ENCODE results near the gene DVL3.
"Not testable (repeated sequence)": the region's sequence is repeated elsewhere in the genome, so short reads cannot be mapped to it uniquely, and the experiment has no call there.

DVL3 gene

DNA sequence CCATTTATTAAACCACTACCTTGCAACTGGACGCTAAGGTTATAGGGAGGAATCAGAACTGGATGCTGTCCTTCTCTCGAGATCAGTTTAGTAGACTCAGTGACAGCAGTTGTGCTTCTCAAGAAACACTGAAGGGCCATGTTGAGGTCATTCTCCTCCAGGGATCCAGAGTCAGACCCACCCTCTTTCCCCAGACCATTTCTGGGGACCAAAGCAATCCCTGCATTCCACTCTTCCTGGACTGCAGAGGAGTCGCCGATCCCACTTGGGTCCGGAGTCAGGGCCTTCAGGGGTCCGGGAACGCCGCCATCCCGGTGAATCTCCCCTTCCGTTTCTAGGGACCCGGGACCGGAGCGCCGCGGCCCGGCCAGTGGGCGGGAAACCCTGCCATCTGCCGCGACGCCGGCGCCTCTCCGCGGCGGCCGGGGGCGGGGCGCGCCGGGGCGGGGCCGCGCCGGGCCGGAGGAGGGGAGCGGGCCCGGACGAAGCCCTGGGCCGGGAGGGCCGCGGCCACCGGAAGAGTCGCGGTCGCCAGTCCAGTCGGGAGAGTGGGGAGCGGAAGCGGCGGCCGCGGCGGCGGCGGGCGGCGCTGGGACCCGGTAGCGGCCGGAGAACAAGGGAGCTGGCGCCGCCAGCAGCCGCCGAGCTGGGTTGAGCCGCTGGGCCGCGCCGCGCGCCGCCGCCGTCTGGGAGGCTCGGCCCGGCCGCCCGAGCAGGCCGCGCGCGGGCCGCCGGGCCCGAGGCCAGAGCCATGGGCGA is at the start of gene DVL3:
Gene DVL3, plus strand, starts transcription at position 493 of the 759 bp plus-strand sequence. Its CDS starts 259 bp downstream, at position 752.
- peak; percentile 61 for DNase-seq

DNA sequence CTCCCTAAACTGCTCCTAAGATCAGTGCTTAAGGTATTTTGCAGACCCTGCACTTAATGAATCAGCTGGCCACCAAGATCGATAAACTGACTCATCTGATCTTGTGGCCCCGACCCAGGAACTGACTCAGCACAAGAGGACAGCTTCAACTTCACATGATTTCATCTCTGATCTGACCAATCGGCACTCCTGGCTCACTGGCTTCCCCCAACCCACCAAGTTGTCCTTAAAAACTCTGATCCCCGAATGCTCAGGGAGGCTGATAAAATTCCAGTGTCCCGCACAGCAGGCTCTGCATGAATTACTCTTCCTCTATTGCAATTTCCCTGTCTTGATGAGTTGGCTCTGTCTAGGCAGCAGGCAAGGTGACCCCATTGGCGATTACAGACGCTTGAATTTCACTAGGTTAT is 44.9 kb upstream of the DVL3 start:
- peak; percentile 39 for DNase-seq

DNA sequence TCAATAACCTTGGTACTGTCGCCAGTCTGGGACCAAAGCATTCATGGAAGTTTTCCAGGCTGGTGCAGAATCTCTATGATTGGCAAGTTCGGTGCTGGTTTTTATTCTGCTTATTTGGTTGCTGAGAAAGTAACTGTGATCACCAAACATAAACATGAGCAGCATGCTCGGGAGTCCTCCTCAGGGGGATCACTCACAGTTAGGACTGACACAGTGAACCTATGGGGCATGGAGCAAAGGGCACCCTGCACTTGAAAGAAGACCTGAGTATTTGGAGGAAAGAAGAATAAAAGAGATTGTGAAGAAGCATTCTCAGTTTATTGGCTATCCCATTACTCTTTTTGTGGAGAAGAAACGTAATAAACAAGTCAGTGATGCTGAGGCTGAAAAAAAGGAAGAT is 39.2 kb upstream of the DVL3 start:
- no peak for DNase-seq

DNA sequence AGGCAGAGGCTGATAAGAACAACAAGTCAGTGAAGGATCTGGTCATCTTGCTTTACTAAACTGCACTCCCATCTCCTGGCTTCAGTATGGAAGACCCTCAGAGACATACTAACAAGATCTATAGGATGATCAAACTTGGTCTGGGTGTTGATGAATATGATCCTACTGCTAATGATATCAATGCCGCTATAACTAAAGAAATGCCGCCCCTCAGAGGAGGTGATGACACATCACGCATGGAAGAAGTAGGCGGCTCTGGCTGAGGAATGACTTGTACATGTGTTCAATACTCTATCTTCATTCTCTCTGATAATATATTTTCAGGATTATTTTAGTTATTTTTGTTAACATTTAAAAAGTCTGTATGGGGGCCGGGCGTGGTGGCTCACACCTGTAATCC is 37.5 kb upstream of the DVL3 start:
- no peak for DNase-seq

DNA sequence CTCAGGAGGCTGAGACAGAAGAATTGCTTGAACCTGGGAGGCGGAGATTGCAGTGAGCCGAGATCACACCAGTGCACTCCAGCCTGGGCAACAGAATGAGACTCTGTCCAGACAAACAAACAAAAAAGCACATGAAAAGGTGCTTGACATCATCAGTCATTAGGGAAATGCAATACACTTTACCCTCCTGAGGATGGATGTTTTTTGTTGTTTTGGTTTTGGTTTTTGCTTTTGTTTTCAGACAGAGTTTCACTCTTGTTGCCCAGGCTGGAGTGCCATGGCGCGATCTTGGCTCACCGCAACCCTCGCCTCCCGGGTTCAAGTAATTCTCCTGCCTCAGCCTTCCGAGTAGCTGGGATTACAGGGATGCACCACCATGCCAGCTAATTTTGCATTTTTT is 34.1 kb upstream of the DVL3 start:
- not testable (repeated sequence) for DNase-seq

DNA sequence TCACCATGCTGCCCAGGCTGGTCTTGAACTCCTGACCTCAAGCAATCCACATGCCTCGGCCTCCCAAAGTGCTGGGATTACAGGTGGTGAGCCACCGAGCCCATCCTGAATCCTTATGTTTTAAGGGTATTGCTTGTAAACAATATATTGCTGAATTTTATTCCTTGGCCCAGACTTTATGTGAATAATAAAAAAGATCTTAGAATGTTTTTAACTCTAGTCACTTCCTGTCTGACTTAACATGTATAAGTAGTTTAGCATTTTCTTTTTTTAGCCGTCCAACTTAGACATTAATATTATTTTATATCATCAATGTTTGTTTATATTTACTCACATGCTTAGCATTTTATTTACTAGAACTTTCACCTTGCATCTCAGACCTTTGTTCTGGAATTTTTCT is 29.2 kb upstream of the DVL3 start:
- DNase-seq, result no peak

DNA sequence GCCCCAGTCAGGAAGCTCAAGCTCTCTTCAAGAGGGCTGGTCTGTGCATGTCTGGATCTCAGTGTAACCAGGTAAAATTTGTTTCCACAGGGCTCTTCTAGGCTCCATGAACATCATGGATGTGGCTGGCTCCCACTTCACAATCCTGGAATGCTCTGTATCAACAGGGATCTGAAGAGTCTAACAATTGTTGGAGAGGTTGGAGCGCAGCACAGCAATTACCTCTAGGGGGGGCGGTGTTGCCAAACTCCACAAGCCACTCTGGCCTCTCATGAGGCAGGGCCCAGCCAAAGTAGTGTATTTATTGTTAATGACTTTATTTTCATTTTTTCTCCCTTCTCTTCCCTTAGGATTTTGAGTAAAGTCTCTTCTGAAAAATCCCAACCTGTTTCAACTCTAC is 26.2 kb upstream of the DVL3 start:
- peak; percentile 36 for DNase-seq

DNA sequence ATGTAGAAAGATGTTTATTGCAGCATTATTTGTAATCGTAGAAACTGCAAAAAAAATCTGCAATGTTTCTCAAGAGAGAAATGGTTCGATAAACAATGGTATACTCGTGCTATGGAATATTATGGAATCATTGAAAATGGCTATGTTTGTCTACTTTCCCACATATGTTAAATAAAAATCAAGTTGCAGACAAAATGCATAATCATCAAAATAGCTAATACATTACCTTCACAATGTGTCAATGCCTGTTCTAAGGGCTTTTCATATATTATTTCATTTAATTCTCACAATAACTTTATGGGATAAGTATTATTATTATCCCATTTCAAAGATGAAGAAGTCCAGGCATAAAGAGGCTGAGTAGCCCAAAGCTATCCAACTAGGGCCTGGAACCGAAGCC is 22.2 kb upstream of the DVL3 start:
- no peak for DNase-seq

DNA sequence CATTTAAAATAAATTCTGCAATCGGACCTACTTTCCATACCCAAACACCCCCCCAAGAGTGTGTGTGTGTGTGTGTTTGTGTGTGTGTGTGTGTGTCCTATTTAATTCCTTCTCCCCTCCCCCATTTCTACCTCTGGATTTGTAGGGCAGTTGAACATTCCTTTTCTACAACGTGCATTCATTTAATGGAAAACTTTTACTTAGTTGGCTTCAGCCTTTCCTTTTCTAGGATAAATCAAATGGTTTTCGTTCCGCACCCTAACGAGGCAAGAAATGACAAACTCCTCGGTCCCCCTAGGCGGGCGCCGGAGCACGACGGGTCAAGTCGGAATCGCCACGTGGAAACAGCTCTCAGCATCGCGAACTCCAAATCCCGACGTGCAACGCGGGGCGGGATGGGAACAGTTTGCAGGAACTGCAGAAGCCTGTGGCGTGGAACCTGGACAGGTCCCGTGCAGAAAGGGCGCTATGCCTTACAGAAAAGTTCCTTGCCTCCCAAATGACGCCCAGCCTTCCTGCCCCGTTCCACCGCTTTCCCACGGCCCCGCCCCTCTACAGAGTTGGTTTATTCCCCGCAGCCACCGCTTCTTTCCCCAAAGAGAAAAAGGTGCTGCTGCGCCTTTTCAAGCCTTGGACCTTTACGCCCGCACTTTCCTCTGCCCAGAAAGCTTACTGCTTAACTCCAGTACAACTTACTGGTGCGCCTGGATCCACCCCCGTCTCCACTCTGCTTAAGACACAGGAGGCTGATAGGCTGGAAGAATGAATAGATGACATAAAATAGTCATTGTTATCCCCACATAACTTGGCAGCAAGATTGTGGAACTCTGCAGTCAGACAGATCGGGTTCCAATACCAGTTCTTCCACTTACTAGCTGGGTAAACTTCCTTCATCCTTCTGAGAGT is 21.1 kb upstream of the DVL3 start:
- peak; percentile 76 for DNase-seq

DNA sequence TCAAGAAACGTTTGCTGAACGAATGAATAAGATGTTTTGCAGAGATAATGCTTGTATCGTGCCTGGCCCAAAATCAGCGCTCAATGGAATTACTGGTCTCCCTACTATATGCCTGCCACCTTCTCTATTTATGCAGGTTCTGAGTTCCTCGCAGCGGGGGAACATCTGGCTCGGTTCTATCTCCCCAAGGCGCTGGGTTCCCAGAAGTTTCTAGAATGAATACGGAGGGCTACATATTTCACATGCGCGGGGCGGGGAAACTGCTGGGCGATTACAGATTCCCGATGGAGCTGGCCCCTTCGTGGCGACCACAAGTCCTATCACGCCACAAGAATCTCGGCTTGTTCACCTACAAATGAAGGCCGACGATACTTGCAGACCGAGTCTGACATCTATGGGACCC is 20.4 kb upstream of the DVL3 start:
- no peak for DNase-seq

DNA sequence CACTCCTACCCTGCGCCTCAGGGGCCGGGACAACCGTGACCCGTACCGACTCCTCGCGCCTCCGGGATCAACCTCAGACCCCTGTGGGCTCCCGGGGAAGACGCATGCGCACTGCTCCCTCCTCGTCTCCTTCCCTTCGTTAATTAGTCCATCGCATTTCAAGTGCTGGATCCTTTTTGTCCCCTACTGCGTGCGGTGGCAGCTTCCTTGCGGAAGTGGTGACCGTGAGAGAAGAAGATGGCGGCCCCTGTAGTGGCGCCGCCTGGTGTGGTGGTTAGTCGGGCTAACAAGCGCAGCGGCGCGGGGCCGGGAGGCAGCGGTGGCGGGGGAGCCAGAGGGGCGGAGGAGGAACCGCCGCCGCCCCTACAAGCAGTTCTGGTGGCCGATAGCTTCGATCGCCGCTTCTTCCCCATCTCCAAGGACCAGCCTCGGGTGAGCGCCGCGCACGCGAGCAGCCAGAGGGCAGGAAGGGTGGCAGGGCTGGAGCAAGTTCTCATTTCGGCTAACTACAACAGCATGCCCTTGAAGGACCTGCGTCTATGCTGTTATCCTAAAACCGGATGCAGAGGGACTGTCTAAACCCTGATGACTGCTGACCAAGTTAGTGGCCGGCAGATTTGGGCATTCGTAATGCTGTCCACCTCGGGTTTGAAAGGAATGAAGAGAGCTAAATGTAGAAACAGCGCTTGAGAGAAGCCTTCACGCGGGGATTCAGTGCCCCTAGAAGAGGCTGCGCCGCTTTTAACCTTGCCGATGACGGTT is 19.8 kb upstream of the DVL3 start, which contains the start of gene EIF2B5:
Gene EIF2B5, plus strand, starts transcription at position 210 of the 762 bp plus-strand sequence. Its CDS starts 28 bp downstream, at position 238.
- DNase-seq, result peak; percentile 94

DNA sequence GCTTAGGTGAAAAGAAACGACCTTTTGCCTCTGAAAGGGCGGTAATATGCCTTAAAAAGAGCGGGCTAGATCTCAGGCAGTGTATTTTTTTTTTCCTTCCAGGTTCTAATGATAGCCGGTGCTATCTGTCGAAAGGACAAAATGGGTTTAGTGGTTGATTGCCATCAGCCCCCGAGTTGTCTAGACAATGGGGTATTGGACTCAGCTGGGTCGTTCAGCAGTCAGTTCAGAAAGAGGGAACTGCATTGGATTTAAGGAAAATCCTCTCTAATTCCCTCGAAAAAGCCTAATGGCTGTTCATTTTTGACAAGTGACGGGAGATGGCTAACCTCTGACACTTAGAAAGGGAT is 19.3 kb upstream of the DVL3 start:
- no peak for DNase-seq

DNA sequence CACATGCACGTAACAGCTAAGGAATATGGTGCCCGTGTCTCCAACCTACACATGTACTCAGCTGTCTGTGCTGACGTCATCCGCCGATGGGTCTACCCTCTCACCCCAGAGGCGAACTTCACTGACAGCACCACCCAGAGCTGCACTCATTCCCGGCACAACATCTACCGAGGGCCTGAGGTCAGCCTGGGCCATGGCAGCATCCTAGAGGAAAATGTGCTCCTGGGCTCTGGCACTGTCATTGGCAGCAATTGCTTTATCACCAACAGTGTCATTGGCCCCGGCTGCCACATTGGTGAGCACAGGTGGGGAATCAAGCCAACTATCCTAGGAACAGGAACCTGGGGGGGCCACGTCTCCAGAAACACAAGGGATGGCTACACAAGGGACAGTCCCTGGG is 14.7 kb upstream of the DVL3 start:
- no peak for DNase-seq

DNA sequence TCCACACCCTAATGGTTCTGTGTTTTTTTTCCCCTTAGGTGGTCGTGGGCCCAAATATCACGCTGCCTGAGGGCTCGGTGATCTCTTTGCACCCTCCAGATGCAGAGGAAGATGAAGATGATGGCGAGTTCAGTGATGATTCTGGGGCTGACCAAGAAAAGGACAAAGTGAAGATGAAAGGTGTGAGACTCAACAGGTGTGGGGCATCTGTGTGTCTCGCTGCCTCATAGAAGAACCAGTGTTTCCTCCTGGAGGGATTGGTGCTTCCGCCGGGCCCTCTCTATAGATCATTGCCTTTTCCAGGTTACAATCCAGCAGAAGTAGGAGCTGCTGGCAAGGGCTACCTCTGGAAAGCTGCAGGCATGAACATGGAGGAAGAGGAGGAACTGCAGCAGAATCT is 13.0 kb upstream of the DVL3 start:
- DNase-seq, result no peak

DNA sequence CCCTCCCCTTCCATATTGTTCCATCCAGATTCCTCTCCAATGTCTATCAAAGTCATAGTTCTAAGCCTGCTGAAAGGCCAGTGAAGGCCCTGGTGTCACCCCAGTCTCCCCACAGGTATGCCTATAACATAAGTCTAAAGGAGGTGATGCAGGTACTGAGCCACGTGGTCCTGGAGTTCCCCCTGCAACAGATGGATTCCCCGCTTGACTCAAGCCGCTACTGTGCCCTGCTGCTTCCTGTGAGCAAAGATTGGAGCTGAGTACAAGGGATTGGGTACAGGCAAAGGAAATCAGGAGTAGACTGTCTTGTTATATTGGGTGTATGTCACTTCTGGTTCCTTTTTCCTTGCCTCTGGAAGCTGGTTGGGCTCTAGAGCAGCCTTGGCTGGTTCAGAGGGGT is 11.8 kb upstream of the DVL3 start:
- no peak for DNase-seq

DNA sequence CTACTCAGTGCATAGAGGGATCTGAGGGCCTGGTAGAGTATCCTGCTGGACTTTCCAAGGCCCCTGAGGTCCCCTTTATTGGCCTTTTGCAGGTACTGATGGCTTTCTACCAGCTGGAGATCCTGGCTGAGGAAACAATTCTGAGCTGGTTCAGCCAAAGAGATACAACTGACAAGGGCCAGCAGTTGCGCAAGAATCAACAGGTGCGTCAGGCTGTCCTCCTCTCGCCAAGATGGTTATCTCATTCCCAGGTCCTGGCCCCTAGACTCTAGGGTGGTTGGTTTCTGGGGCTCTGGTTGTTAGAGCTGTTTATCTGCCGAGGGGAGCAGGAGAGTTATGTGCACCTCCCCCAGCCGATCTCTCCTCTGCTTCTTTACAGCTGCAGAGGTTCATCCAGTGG is 10.7 kb upstream of the DVL3 start:
- no peak for DNase-seq

DNA sequence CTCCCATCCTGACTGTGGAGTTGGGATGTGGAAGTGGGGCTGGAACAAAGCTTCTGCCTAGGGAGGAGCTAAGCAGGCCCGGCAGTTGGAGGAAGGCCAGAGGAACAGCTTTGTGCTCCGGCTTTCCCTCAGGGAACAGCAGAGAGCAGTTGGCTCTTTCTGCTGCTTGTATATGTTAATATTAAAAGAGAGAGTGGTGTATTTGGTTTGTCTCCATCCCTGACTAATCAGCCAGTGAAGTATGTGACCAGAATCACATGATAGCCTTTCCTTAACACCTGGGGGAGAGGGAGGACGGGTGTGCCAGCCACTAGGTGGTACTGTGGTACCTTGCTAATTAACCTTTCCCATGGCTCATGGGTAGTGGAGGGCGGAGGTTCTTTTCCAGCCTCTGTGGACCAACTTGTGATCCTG is 10.1 kb upstream of the DVL3 start:
- peak; percentile 39 for DNase-seq

DNA sequence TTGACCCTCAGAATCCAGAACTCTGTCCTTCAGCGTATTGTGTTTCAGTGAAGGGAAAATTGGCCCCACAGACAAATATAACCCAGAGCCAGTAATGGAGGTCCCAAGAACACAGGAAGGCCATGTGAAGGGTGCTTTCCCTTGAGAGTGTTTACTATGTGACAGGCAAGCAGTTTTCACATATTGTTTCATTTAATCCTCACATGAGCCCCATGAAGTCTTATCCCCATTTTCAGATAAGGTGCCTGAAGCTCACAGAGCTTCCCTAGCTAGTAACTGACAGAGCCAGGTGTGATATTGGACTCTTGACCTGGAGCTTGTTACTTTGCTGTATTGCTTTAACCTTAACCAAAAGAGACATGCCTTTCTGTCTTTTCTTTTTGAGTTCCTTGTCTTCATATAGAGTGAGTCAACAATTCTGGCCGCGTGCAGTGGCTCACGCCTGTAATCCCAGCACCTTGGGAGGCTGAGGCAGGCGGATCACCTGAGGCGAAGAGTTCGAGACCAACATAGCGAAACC is 9.4 kb upstream of the DVL3 start:
- DNase-seq, result no peak

DNA sequence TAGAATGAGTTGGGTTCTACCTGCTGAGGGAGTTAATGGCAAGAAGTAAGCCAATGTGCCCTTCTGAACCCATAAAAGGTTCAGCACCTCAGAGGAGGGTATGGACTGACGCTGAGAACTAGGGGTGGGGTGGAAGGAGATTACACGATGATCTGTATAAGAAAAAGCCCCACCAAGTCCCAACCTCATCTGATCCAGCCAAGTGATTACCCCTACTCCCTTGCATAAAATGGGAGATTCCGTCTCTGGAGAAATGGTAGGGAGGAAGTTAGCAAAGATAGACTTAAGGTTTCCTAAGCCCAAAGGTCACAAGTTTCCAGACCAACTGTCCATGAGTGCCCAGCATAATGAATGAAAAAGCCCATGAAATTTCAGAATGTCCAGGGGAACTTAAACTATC is 7.1 kb upstream of the DVL3 start:
- no peak for DNase-seq

DNA sequence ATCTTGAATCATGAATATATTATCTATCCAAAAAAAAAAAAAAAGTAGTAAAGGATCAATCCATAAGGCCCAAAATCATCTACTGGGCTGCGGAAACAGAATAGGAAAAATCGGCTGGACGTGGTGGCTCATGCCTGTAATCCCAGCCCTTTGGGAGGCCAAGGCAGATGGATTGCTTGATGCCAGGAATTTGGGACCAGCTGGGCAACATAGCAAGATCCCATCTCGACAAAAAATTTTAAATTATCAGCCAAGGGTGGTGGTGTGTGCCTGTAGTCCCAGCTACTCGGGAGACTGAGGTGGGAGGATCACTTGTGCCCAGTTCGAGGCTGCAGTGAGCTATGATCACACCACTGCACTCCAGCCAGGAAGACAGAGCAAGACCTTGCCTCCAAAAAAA is 6.1 kb upstream of the DVL3 start:
- no peak for DNase-seq

DNA sequence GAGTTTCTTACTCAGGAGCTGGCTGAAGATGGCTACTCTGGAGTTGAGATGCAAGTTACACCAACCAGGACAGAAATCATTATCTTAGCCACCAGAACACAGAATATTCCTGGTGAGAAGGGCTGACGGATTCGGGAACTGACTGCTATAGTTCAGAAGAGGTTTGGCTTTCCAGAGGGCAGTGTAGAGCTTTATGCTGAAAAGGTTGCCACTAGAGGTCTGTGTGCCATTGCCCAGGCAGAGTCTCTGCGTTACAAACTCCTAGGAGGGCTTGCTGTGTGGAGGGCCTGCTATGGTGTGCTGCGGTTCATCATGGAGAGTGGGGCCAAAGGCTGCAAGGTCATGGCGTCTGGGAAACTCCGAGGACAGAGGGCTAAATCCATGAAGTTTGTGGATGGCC is 5.4 kb upstream of the DVL3 start:
- DNase-seq, result not testable (repeated sequence)

DNA sequence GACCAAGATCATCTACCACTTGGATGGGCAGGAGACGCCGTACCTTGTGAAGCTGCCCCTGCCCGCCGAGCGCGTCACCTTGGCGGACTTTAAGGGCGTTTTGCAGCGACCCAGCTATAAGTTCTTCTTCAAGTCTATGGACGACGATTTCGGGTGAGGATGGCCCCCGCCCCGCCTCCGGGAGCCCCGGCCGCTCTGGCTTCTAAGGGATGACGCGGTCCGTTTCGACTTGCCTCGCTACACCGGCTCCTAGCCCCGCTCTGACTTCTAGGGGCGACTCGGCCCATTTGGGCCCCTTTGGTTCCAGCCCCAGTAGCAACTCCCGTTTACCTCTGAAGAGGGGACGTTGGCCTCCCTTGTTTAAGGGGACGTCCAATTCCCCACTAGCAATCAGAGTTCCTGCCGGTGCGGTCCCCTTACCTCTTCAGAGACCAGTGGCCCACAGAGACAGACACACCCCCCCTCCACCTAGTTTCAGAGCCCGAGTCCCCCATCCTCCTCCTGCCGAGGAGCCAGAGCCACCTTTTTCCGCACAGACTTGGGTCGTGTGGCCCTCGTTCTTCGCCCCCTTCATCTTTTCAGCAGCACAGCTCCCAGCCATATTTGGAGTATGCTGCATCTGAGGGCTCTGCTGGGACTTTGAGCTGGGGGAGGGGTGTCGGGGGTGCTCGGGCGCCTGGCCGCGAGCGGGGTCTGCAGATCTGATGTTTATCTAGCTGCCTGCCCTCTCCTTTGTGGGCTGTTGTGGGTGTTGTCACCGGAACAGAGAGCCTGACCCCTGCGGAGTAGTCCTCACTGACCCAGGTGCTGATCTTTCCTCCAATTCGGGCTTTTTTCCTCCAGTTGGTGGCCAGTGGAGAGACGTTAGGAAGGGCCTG is 706 bp downstream of the DVL3 start:
- DNase-seq, result peak; percentile 46

Measured in activated CD4-positive, alpha-beta T cell treated with anti-CD3 and anti-CD28 coated beads, Interleukin-2, Interleukin-6, amounts not matched to agents 100 ng/mL and 50 ng/mL, durations not matched to agents 16 hours and 8 hours (primary cell).